SU-DHL-6 (cell line): ENCODE measurements around the gene ZNF281.
"Not testable (repeated sequence)": the region's sequence is repeated elsewhere in the genome, so short reads cannot be mapped to it uniquely, and the experiment has no call there.

Source experiments
- H2AFZ ChIP-seq: fragments of 200-600 bp; sonication (generic); 2 replicates; pipeline ENCODE4 v1.6.1; 2014; ENCODE audit warnings: low read depth, mild to moderate bottlenecking, moderate library complexity, mixed read lengths, antibody characterized with exemption, low read length; ENCODE audit not compliant: severe bottlenecking
- H3F3A ChIP-seq: fragments of 200-600 bp; shearing (Covaris generic); 2 replicates; pipeline ENCODE4 v1.6.0; 2016; ENCODE audit warnings: antibody characterized with exemption, mild to moderate bottlenecking; ENCODE audit not compliant: insufficient read depth
- H3K27ac ChIP-seq: fragments of 200-600 bp; sonication (generic); 2 replicates; pipeline ENCODE4 v1.5.1; 2016; ENCODE audit warnings: low read depth, mild to moderate bottlenecking, low read length, moderate library complexity, mixed read lengths
- H3K27me3 ChIP-seq: fragments of 200-600 bp; sonication (generic), shearing (Covaris generic); 2 replicates; pipeline ENCODE4 v1.6.0; 2014; ENCODE audit warnings: mild to moderate bottlenecking, low read length
- H3K36me3 ChIP-seq: fragments of 200-600 bp; sonication (generic); 2 replicates; pipeline ENCODE4 v1.6.1; 2014; ENCODE audit warnings: mild to moderate bottlenecking, low read length, mixed read lengths
- H3K4me2 ChIP-seq: fragments of 300-600, 200-600 bp; shearing (Covaris generic), sonication (generic); 2 replicates; pipeline ENCODE4 v1.6.0; 2014; ENCODE audit warnings: low read length, low read depth, mild to moderate bottlenecking; ENCODE audit not compliant: poor library complexity, severe bottlenecking
- H3K4me3 ChIP-seq: fragments of 200-600 bp; sonication (generic); 2 replicates; pipeline ENCODE4 v1.5.1; 2014; ENCODE audit warnings: antibody characterized with exemption, low read length, mild to moderate bottlenecking, mixed read lengths; ENCODE audit not compliant: insufficient read depth, poor library complexity, severe bottlenecking
- H3K79me2 ChIP-seq: fragments of 200-600 bp; sonication (generic); 2 replicates; pipeline ENCODE4 v1.6.1; 2014; ENCODE audit warnings: mild to moderate bottlenecking, low read length, moderate library complexity; ENCODE audit not compliant: insufficient read depth
- H3K9ac ChIP-seq: fragments of 200-600 bp; sonication (generic); 2 replicates; pipeline ENCODE4 v1.7.0; 2014; ENCODE audit warnings: mild to moderate bottlenecking, low read length
- H3K9me2 ChIP-seq: fragments of 200-600 bp; sonication (generic); replicated peaks from 2 replicates; pipeline ENCODE4 v1.6.1; 2014; ENCODE audit warnings: low read length; ENCODE audit not compliant: insufficient read depth
- H3K9me3 ChIP-seq: fragments of 200-600 bp; sonication (generic); 2 replicates; pipeline ENCODE4 v1.6.1; 2014; ENCODE audit warnings: low read length, mixed read lengths; ENCODE audit not compliant: insufficient read depth
- H4K20me1 ChIP-seq: fragments of 200-600 bp; sonication (generic); 2 replicates; pipeline ENCODE4 v1.6.1; 2014; ENCODE audit warnings: low read depth, mild to moderate bottlenecking, antibody characterized with exemption, low read length, moderate library complexity, mixed read lengths
- CTCF ChIP-seq: fragments of 200-600 bp; sonication (generic); IDR thresholded peaks from one replicate; pipeline ENCODE4 v1.5.1; 2017; ENCODE audit warnings: antibody characterized with exemption, mild to moderate bottlenecking, low read length, moderate library complexity; ENCODE audit not compliant: insufficient read depth, poor library complexity, severe bottlenecking
- EZH2phosphoT487 ChIP-seq: fragments of 200-600 bp; sonication (generic), shearing (Covaris generic); conservative IDR thresholded peaks from 2 replicates; pipeline ENCODE4 v1.6.1; 2018; ENCODE audit warnings: mild to moderate bottlenecking, antibody characterized with exemption, low read length, moderate library complexity, mixed read lengths

The ZNF281 gene

GRCh38 chr1:200363264-200363933 lies 46.4 kb downstream of the ZNF281 start:
- Histone ChIP-seq H3K4me3 (no peak overlapping the region), H3F3A (no peaks in the 10 kb centered on the region), H2AFZ (no peak overlapping the region), H3K9me2 (no peaks in the 10 kb centered on the region), H3K36me3 (no peaks in the 10 kb centered on the region), H3K9me3 (no peaks in the 10 kb centered on the region), H3K79me2 (no peaks in the 10 kb centered on the region), H3K9ac (no peak overlapping the region), H3K27me3 (no peaks in the 10 kb centered on the region), H3K27ac (no peak overlapping the region), H3K4me2 (no peak overlapping the region), H4K20me1 (no peaks in the 10 kb centered on the region)
- no peak for TF ChIP-seq CTCF

GRCh38 chr1:200362421-200362820 lies 47.4 kb downstream of the ZNF281 start:
- Histone ChIP-seq H3K27ac (no peak overlapping the region), H4K20me1 (no peaks in the 10 kb centered on the region), H3K9me2 (no peaks in the 10 kb centered on the region), H3K4me2 (no peak overlapping the region), H3F3A (no peaks in the 10 kb centered on the region), H3K4me3 (no peak overlapping the region), H3K79me2 (no peaks in the 10 kb centered on the region), H3K27me3 (no peaks in the 10 kb centered on the region), H2AFZ (no peak overlapping the region), H3K36me3 (no peaks in the 10 kb centered on the region), H3K9me3 (no peaks in the 10 kb centered on the region), H3K9ac (no peak overlapping the region)
- no peak for TF ChIP-seq CTCF
- no peak for TF ChIP-seq EZH2phosphoT487

DNA sequence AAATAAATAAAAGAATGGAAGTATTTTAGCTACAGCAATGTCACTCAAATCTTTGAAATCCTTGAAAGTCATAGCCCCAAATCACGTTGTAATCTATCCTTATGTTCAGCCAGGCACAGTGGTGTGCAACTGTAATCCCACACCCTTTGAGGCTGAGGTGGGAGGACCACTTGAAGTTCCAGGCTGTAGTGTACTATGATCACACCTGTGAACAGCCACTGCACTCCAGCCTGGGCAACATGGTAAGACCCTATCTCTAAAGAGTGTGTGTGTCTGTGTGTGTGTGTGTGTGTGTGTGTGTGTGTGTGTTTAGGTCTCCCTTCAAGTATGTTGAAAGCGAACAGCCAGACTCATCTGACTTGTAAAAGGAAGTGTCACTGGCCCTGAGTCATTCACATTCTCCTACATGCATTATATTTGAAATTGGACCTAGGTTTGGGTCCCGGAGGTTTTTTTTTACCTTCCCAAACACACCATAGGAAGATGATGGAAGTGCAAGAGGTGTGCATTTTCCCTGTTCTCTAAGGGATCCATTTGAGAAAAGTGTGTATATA lies 50.1 kb downstream of the ZNF281 start:
- no peaks in the 10 kb centered on the region for H3F3A ChIP-seq
- H3K9me3 ChIP-seq = no peaks in the 10 kb centered on the region
- TF ChIP-seq CTCF = no peak
- no peak for TF ChIP-seq EZH2phosphoT487
- no peak overlapping the region for H3K27ac ChIP-seq
- H3K79me2 ChIP-seq = no peaks in the 10 kb centered on the region
- no peaks in the 10 kb centered on the region for H3K36me3 ChIP-seq
- H3K27me3 ChIP-seq = no peaks in the 10 kb centered on the region
- H3K9me2 ChIP-seq = no peaks in the 10 kb centered on the region
- no peaks in the 10 kb centered on the region for H4K20me1 ChIP-seq
- H3K4me2 ChIP-seq = no peak overlapping the region
- H3K9ac ChIP-seq = no peak overlapping the region
- no peak overlapping the region for H3K4me3 ChIP-seq
- H2AFZ ChIP-seq = no peak overlapping the region

DNA sequence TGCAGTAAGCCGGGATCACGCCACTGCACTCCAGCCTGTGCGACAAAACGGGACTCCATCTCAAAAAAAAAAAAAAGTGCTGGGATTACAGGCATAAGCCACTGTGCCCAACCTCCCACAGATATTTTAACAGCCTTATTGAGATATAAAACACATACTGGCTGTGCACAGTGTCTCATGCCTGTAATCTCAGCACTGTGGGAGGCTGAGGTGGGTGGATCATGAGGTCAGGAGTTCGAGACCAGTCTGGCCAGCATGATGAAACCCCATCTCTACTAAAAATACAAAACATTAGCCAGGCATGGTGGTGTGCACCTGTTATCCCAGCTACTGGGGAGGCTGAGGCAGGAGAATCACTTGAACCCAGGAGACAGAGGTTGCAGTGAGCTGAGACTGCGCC lies 51.9 kb downstream of the ZNF281 start:
- H3K27ac ChIP-seq, H3K36me3 ChIP-seq, H3F3A ChIP-seq, H3K9me3 ChIP-seq, H4K20me1 ChIP-seq, H3K79me2 ChIP-seq, H3K4me3 ChIP-seq, H3K4me2 ChIP-seq, H3K9ac ChIP-seq, H3K27me3 ChIP-seq, H2AFZ ChIP-seq, H3K9me2 ChIP-seq: not testable (repeated sequence)
